Measurements from ENCODE around the gene SLX1B. TPM values are rescaled to one million over a fixed set of nuclear protein-coding genes. Genes with fewer than 3 reads are reported as not detected.
"Not testable (repeated sequence)": the region's sequence is repeated elsewhere in the genome, so short reads cannot be mapped to it uniquely, and the experiment has no call there.

Gene SLX1B
- total RNA-seq, 2 donors from 2014 or later = 29.7 to 31.9 TPM

DNA sequence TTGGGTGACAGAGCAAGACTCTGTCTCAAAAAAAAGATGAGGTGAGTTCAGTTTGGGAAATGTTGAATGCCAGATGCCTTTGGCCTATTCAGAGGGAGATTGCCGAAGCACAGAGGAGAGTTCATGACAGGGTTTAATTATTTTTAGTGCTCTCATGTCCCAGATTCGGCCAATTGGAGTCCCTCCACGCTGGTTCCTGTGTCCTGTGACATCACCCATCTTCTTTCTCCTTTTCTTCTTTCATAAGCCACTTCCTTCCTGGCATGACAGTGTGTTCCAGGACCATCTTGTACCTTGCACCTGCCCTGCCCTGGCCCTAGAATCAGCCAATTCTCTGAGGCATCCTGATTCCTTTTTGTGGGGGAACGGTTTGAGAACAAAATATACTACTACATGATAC lies 17.7 kb downstream of the SLX1B start:
- not testable (repeated sequence) for H3K4me3 Mint-ChIP-seq; DNase-seq; H3K36me3 Mint-ChIP-seq (ENCODE audit: low read depth); H3K27me3 Mint-ChIP-seq; H3K9me3 ChIP-seq (ENCODE audit: control insufficient read depth, low read length, poor library complexity, severe bottlenecking); H3K4me1 Mint-ChIP-seq; H3K27ac Mint-ChIP-seq
- ATAC-seq = peak; percentile 57

DNA sequence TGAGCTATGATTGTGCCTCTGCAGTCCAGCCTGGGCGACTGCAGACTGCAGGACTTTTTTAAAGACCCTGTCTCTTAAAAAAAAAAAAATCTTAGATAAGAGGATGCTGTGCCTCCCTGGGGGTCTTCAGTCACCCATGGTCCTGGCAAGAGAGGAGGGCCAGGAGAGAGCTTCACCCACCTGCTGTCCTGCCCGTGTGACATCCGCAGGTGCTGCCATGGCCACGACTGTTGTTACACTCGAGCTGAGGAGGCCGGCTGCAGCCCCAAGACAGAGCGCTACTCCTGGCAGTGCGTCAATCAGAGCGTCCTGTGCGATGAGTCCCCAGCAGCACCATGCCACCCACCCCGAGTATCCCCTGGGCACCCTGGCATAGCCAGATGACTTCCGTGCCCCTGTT lies 27.9 kb downstream of the SLX1B start:
- not testable (repeated sequence) for H3K4me3 Mint-ChIP-seq; H3K4me1 Mint-ChIP-seq; H3K27ac Mint-ChIP-seq; H3K27me3 Mint-ChIP-seq; H3K9me3 ChIP-seq (ENCODE audit: control insufficient read depth, low read length, poor library complexity, severe bottlenecking); H3K36me3 Mint-ChIP-seq (ENCODE audit: low read depth); ATAC-seq
- peak in 2 of 3 donors; percentile 0 to 6 for DNase-seq

DNA sequence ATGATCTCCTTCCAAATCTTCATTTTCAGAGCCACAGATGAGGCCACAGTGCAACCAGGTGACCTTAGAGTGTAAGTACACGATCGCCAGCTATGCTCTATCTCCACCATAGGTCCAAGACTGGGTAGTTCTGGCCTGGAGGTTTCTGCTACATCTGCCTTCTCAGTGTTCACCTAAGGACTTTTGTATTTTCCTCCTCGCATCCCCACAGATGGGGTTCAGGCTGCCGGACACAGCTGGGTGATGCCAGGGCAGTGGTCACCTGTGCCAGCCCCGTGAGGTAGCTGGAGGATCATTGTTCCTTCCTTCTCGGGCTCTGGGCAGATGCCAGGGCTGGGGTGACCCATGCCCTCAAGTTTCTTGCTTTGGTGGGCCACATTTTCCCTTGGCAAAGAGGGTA lies 52.0 kb downstream of the SLX1B start, which contains the start of gene NPIPB12:
Gene NPIPB12 (minus strand): TSS at position 101 of the 400 bp plus-strand sequence.
- H3K4me3 Mint-ChIP-seq, H3K27ac Mint-ChIP-seq, DNase-seq: not testable (repeated sequence)

More for the DNA sequence above, 52.0 kb downstream of the SLX1B start, which contains the start of gene NPIPB12:
- H3K36me3 Mint-ChIP-seq (ENCODE audit: low read depth); H3K9me3 ChIP-seq (ENCODE audit: control insufficient read depth, low read length, poor library complexity, severe bottlenecking); ATAC-seq; H3K27me3 Mint-ChIP-seq; H3K4me1 Mint-ChIP-seq: not testable (repeated sequence)

Other genes starting within 250 kb of the SLX1B start
- 1 to 10 TPM; 2.0 to 4.1 TPM for gene NPIPB11, start 47.8 kb upstream of the SLX1B start, total RNA-seq
- 10 to 100 TPM in 1 of 2 donors, 1 to 10 TPM in 1; 9.3 to 11.0 TPM for gene BOLA2, start 182 bp upstream of the SLX1B start, total RNA-seq
- 1 to 10 TPM; 1.0 to 1.7 TPM for gene SULT1A4, start 5.4 kb downstream of the SLX1B start, total RNA-seq
- 100 to 1,000 TPM; 124 to 164 TPM for gene NPIPB12, start 51.9 kb downstream of the SLX1B start, total RNA-seq
- 100 to 1,000 TPM; 122 to 147 TPM for gene SPN, start 208.7 kb downstream of the SLX1B start, total RNA-seq
- gene QPRT, start 224.6 kb downstream of the SLX1B start, total RNA-seq = under 1 TPM; 0.72 to 0.96 TPM